Measurements from ENCODE around the gene OPRD1.

Gene OPRD1

GRCh38 chr1:28887419-28887834 is 75.5 kb downstream of the OPRD1 start:
- no peak for DNase-seq

GRCh38 chr1:28887835-28888682 is 76.1 kb downstream of the OPRD1 start:
- DNase-seq, result no peak

GRCh38 chr1:28888915-28889314 is 76.9 kb downstream of the OPRD1 start:
- no peak for DNase-seq

- no peak for DNase-seq
Measured at GRCh38 chr1:28889357-28889756, 77.4 kb downstream of the OPRD1 start.

- DNase-seq, result no peak
Measured at GRCh38 chr1:28890435-28890834, 78.5 kb downstream of the OPRD1 start.

- DNase-seq, result no peak
Measured at GRCh38 chr1:28890836-28891235, 78.9 kb downstream of the OPRD1 start.

GRCh38 chr1:28891256-28891655 is 79.3 kb downstream of the OPRD1 start:
- DNase-seq, result no peak

- DNase-seq, result no peak
Measured at GRCh38 chr1:28893403-28894102, 81.6 kb downstream of the OPRD1 start.

- no peak for DNase-seq
Measured at GRCh38 chr1:28894785-28895184, 82.8 kb downstream of the OPRD1 start.

- DNase-seq, result no peak
Measured at GRCh38 chr1:28895896-28896608, 84.1 kb downstream of the OPRD1 start.

GRCh38 chr1:28896609-28896986 is 84.6 kb downstream of the OPRD1 start:
- DNase-seq, result no peak

GRCh38 chr1:28897789-28898188 is 85.8 kb downstream of the OPRD1 start:
- DNase-seq, result no peak

GRCh38 chr1:28898405-28898881 is 86.5 kb downstream of the OPRD1 start:
- no peak for DNase-seq

GRCh38 chr1:28899267-28899666 is 87.3 kb downstream of the OPRD1 start:
- DNase-seq, result no peak

GRCh38 chr1:28900562-28900961 is 88.6 kb downstream of the OPRD1 start:
- DNase-seq, result no peak

GRCh38 chr1:28902738-28903137 is 90.8 kb downstream of the OPRD1 start:
- no peak for DNase-seq

GRCh38 chr1:28905921-28906666 is 94.1 kb downstream of the OPRD1 start:
- DNase-seq, result no peak

GRCh38 chr1:28909198-28909597 is 97.2 kb downstream of the OPRD1 start:
- no peak for DNase-seq

GRCh38 chr1:28910379-28911115 is 98.6 kb downstream of the OPRD1 start:
- DNase-seq, result no peak

GRCh38 chr1:28913786-28914227 is 101.8 kb downstream of the OPRD1 start:
- DNase-seq, result no peak

GRCh38 chr1:28914228-28915030 is 102.5 kb downstream of the OPRD1 start, which contains the start of gene EPB41:
Gene EPB41, plus strand, starts transcription at chr1:28914569. Its CDS starts 72,869 bp downstream, at chr1:28987438.
- DNase-seq, result peak; percentile 75
